GM21737 (cell line): ENCODE results near the gene TMEM108.
A peak's percentile ranks its signal among the peaks of the same experiment; 100 is the strongest.

Source experiments
- ATAC-seq: cut with Tn5 transposase; IDR thresholded peaks from one replicate; pipeline ENCODE4 v1.9.1; 2021; ENCODE audit warnings: mild to moderate bottlenecking, moderate library complexity; ENCODE audit not compliant: unreplicated experiment

Gene TMEM108

DNA sequence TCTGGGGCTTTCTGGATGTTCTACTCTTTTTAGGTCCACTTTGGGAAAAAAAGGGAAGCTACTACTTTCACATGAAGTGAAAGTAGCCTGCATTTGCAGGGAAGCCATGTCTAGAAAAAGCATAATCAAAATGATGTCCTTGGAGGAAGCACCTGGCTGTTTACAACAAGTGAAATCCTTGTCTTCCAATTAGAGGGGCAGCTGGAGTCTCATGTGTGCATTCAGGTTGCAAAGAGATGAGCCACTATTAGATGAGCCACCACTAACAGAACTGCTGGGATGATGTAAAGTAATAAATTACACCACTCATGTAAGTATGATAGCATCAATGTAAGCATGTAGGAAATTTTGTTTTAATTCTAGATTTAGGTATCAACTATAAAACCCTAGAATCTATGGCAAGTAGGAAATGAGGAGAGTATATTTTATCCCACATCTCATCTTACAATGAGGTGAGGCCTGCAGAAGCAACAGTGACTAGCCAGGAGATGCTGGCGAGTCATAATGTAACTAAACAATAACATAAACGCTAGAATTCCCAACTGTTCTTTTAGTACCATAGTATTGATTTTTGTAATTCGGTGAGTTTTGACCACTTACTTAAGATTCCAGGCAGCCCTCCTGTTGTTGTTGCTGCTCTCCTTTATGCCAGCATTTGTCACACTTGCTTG is 75.9 kb downstream of the TMEM108 start:
- no peak for ATAC-seq

DNA sequence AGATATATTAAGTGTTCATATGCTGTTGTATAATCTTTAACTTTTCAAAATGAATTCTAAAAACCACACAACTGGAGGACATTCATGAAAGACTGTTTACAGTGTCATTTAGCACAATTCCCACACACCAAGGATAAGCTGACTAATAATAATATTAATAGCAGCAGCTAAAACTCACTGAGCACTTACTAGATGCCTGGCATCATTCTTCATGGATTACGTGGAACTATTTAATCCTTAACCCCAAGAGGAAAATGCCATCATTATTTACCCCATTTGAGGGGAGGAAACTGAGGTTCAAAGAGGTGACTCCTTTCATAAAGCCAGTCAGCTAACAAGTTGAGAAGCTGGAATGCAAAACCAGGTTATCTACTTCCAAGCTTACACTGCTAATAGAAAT is 77.0 kb downstream of the TMEM108 start:
- ATAC-seq: no peak

DNA sequence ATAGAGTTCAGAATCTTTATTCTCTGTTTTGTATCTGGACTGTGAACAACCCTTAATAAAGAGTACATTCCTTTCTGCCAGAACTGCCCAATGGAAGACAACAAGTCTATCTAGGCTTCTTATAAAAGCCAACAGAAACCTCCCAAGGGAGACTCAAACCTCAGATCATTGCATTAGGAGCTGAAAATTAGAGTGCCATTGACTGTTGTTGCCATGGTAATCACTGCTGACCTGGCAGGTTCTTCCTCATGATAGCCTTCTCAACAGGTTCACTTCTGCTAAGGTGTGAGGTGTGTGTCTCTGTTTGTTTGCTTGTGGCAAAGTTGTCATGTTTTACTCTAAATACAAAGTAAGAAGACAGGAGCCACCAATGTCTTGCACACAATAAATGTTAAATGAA is 79.2 kb downstream of the TMEM108 start:
- ATAC-seq: no peak

DNA sequence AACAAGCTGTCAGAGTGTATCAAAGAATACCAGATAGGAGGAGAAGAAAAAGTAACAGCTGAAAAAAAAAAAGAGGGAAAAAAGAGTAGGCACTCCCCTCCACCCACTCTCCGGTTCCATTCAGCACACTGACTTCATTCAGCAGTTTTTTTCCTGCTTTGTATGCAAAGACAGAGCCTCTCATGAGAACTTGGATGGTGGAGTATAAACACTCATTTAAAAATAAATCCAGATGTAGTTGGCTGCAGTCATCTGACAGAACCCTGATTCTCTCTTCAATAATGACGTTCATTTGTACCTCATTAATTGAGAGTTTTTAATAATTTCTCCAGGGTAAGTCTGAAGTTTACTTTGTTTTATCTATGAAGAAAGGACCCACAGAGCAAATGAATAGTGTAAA is 81.0 kb downstream of the TMEM108 start:
- ATAC-seq: no peak

DNA sequence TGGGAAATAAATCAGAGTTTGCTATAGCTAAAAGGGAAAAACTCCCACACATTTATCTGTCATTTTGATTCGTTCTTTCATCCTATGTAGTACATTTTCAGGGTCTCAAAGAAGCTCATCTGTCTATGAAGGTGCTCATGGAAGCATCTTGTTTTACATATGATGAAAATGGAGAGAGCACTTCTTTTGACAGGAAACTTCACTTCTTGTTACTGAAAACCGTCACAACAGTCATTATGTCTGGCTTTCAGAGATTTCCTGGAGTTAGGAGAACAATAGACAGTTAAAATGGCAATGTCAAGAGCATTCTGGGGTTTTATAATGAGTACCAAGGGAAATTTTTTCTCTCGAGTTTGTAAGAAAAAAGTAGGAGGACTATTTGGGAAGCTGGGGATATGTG is 83.3 kb downstream of the TMEM108 start:
- ATAC-seq: no peak

DNA sequence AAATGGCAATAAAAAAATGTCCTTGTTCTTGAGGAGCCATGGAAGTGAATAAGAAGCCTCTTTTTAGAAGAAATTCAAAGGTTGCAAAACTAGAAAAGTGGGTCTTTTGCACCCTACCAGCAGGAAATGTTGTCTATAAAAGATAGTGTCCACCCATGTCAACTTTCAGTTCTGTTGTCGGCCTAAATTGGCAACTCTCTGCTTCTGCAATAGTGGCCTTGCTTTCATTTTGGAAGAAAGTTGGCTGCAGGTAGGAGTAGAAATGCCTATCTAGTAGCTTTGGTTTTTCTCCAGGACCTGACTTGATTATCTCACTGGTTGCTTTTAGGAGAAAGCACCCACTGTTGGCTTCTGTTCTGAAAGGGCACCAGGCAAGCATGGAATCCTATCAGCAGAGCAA is 85.4 kb downstream of the TMEM108 start:
- no peak for ATAC-seq

DNA sequence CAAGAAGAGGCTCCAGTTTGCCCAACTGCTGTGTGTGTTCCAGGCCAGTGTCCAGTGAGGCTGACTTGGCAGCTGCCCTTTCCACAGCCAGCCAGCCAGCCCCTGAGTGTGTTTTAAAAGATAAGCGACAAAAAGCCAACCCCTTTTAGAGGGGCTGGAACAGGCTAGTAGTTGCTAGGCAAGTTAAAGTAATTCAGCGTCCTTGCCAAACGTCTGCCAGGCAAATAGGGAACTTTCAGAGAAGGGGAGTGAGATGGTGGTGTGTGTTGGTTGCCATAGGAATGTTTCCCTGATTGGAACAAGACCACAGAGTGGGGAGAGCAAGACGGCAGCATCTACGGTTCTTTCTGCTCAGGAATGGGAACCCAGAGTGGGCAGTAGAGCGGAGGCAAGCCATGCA is 86.3 kb downstream of the TMEM108 start:
- no peak for ATAC-seq

DNA sequence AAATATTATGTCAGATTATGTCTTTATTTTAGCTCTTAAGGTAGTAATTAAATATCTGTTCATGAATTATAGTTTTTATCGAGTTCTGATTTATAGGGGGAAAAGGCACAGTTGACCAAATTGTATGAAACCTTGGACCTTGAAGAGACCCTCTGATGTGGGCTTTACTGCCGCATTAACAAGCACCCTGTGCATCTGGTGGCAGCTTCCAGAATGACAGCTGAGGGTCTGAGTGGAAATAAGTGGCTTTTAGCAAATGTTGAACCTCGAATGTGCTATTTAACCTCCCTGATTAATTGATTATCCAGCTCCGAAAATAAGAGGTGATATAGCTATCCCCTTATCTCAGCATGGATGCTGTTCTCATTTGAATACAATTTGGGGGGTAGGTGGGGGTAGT is 87.0 kb downstream of the TMEM108 start:
- no peak for ATAC-seq

DNA sequence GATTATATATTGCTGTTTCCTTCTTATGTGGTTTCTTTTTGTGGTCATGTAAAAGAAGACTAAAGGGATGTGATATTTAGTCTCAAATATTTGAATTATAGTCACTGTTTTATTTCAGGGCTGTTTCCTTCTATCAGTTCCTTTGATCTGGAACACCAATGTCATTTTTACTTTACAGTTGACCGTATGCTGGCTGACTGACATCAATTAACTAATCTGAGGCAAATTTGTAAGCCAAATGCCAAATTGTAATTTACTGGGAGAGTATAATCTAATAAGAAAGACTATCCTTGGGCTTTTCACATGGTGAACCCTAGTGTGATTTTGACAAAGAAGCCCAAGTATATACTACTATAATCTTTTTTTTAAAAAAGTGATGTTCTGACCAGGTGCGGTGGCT is 87.6 kb downstream of the TMEM108 start:
- ATAC-seq: no peak

DNA sequence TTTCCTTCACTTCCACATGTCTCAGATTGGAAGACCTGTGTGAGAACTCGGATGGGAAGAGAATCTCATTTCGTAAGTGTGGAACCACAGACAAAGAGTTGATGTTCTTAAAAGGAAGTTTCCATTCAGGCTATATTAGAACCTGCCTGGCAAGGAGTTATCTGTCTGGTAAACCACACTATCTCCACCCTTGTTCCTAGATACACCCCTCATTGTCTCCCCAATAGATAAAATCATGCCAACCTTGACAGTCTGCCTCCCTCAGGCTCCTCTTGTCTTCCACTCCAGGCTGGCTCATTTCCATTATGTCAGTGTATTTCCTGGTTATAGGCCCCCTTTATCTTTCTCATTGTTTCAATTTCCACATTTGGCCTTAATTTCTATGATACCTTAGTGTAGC is 89.2 kb downstream of the TMEM108 start:
- no peak for ATAC-seq

DNA sequence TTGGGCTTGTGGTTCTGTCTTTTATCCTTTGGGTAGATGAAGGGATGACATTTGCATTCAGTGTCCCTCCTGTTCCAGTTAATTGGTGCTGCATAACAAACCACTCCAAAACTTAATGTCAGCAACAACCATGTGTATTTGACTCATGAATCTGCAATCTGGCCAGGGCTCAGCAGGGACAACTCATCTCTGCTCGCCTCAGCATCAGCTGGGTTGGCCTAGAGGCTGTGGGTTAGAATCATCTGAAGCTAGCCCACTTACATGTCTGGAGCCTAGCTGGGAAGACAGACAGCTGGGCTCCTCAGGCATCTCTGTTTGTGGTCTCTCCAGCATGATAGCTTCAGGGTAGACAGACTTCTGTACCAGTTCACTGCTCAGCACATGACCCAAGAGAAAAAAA is 92.0 kb downstream of the TMEM108 start:
- no peak for ATAC-seq

DNA sequence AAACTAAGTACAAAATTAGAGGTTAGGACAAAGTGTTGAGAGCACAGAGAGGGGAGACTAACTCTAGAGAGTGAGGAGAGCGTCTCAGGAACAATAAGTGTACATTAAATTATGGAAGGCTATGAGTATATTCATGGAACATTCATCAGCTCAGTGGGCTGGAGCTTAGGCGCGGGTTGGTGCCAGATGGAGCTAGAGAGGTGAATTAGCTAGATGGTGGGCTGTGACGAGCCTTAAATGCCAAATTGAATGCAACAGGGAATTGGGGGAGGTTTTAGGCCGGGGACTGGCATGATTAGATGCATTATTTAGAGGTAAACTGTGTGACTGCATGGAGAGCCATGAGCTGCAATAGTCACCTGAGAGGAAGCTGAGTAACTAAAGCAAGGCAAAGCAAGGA is 97.1 kb downstream of the TMEM108 start:
- no peak for ATAC-seq

DNA sequence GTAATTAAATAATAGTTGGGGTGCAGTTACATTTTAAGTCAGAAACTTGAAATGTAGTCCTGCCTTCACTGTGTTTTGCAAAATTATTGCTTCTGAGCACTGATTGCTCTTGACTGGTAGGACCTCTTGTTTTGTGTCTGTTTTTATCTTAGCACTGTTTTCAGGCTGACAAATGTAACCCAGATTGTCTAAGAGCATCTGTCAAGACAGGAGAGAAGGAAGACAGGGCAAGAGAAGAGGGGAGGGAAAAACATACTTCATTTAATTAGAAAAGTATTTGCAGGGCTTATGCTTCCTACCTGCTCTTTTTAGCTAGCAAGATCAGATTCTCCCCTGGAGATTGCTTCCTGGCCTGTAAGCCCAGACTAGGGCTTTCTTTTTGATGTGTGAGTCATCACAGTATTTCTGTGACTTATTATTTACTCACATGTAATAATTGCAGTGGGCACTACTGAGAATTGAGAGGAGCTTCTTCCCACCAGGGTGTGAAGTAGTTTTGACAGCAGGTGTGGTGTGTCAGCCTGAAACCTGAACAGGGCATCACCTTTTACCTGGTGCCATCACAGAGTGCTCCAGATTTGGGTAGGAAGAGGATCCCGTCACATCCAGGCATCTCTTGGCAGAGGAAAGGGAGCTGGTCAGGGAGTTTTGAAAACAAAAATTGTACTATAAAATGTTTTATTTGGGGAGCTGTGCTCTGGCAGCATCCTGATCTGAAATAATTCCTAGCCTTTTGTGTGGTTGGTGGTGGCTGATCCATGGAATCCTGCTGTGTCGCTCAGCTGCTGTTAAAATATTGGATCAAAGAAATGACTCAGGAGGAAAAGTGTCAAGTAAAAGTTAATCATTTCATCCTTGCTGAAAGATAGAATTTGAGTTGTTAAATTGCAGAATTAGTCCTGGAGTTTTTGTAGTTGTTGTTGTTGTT is 98.2 kb downstream of the TMEM108 start:
- ATAC-seq: peak; percentile 62

DNA sequence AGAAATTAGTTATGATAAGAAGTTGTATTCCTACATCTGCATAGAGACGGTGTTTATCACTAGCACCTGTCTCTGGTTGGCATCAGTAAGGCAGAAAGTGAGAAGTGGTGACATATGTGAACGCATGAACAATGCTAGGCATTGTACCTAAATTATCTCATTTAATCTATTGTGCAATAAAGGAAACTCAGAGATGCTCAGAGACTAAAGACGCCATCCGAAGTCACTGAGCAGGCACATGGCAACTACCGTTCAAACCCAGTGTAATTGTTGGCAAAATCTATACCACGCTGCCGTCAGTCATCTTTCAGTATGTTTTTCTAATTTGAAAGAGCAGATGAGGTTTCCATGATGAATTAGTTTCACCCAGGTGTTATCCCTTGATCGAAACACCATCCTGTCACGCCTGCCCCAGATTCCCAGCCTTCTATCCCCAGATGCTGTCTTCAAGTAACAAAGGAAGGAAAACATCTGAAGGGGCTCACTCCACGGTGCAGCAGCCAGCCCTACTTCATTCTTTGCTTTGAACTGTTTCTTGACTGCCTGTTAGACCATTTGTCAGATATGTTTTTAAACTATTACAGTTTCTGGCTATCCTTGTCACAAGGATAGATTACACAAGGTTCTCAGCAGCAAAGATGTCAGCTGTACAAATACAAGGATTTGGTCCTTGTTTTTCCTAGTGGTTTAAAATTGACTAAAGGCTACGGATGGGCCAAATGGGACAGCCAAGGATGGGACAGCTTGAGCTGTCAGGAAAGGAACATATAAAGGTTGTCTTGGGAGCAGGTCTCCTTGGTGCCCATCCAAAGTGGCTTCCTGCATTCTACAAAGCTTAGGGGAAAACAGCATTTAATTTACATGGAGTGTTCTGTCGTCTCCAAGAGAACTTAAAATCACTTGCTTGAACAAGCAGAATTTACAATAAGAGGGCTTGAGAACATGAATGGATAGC is 99.1 kb downstream of the TMEM108 start:
- no peak for ATAC-seq

DNA sequence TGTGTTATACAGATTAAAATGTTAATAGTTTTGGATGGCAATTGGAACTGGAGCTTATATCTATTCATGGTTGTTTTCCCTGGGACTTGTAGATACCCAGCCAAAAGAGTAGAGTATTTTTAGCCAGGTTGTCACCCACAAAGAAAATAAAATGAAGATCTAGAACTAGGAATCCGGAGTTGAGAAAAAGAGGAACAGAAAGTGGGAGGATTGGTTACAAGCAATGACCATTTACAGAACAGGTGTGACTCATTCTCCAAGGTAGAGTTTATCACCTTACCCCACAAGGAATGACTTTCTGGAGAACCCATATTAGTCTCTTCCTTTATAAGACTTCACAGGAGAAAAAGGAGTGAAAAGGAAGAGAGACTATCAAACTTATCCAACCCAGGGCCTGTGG is 99.8 kb downstream of the TMEM108 start:
- ATAC-seq: peak; percentile 83

DNA sequence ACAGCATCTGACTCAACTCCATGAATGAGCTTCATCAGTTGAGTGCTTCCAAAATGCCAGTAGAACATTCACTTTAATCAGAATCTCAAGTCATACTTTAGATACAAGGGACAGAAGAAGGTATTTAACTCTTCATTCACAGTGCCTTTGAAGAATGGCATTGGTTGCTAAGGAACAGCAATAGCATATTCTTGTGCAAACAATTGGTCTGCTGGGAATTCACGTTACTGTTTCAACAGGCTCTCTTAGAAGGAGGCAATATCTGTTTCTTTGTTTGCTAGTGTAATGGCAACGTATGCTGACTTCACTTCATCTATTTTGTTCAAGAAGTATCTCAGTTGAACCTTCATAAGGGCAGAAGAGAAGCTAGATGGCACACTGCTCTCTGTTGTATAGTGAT is 113.9 kb downstream of the TMEM108 start:
- no peak for ATAC-seq

DNA sequence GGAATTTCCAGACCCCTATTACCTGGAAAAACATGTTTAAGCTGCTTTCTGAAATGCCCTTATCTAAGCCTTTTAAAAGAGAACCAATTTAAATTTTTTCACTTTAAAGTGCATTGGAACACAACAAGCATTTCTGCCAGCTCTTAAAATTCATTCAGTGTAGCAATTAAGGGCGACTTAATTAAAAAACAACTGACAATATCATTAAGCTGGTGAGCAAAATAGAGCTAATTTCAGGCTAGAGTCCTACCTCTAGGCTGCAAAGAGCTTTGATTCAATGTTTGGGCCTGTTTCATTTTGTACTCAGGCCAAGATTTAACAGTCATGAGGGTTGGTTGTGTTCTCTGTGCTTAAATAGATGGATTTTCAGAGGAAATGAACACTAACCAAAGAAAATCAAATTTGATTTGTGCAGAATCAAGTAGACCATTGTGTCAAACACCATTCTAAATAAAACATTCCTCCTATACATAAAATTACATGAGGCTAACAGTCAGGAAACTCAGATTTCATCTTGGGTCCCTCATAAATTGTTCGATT is 114.6 kb downstream of the TMEM108 start:
- no peak for ATAC-seq

DNA sequence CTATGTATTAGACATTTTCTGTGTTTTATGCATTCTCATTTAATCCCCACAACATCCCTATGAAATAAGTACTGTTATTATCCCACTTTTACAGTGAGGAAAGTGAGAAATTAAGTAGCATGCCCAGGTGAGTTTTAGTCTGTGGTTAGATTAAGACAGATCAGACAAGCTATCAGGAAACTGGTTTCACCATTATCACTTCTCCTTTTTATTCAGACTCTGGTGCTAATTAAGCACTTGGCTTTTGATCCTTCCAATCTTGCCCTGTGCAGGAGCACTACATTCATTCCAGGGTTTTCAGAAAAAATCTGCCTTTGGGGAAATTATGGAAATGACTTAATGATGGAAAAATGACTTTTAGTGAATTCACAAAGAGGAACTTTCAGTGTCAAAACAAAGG is 115.2 kb downstream of the TMEM108 start:
- no peak for ATAC-seq

DNA sequence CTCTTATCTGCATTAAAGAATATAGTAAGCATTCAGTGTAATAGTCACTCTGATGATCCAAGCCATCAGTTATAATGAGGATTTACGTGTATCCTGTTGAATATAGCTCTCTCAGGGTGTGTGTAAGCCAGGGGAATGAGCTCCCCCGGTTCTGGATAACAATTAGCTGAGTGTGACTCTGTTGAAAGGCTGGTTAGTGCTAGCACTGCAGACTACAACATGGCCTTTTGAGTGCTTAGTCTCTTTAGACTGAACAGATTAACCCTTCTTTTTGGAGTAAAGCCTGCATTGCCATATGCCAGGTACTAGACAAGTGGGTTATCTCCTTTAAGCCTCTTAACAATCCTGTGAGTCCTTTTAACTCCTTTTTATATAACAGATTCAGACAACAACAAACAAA is 119.5 kb downstream of the TMEM108 start:
- ATAC-seq: no peak

DNA sequence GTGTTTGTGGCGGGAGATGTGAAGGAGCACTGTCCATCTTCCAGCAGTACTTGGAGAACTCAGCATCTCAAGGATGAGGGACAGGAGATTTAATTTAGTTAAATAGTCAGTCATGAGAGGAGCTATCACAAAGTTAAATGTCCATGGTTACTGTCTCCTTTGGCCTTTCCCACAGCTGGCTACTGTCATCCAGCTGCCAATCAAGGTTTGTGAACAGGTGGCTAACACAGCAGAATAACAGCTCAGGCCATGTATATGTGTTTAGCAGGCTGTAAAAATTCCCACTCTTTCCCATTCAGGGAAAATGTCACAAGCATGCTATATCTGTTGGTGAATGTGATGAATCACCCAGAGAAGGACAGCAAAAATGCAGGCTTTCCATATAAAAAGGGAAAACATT is 120.5 kb downstream of the TMEM108 start:
- ATAC-seq: no peak
